SK-N-SH (cell line): Measurements from ENCODE around the gene TAS1R1. TPM values are rescaled to one million over a fixed set of nuclear protein-coding genes. Genes with fewer than 3 reads are reported as not detected.

Experiments used
- CTCF ChIA-PET: fragments of 300-600, 350-600 bp; formaldehyde crosslinking; extraction: SDS; loops from one replicate; lab custom pipeline; 2021; lab: Yijun Ruan, JAX
- POLR2A ChIA-PET: fragments of 350-600 bp; sonication (Branson Sonifier 250); formaldehyde crosslinking; extraction: SDS; loops from one replicate; lab custom pipeline; 2020; ENCODE audit warnings: antibody characterized with exemption, inconsistent platforms; lab: Yijun Ruan, JAX
- DNase-seq: peaks from one replicate; pipeline ENCODE4 v3.0.0; 2012
- H2AFZ ChIP-seq: fragments of 200-600 bp; sonication (generic); 2 replicates; pipeline ENCODE4 v1.8.1; 2016; ENCODE audit warnings: antibody characterized with exemption, mild to moderate bottlenecking, low read depth
- H3F3A ChIP-seq: fragments of 200-600 bp; sonication (generic); replicated peaks from 2 replicates; pipeline ENCODE3; 2016; ENCODE audit warnings: antibody characterized with exemption, mild to moderate bottlenecking; ENCODE audit not compliant: insufficient read depth
- H3K27ac ChIP-seq, 2 experiments: fragments of 200-500 bp in 1 of 2; fragments of 200-600 bp in 1 of 2; sonication (Bioruptor generic) in 1 of 2; sonication (generic), shearing (Covaris generic) in 1 of 2; 2 replicates each; pipeline versions ENCODE4 v1.5.1 to v1.6.1; 2014 to 2016; ENCODE audit warnings: low read depth in 2 of 2, inconsistent platforms in 1 of 2, low read length in 1 of 2, mild to moderate bottlenecking in 1 of 2, mixed read lengths in 1 of 2
- H3K27me3 ChIP-seq: fragments of 200-600 bp; sonication (generic), shearing (Covaris generic); 2 replicates; pipeline ENCODE4 v1.6.1; 2016; ENCODE audit warnings: mixed run types; ENCODE audit not compliant: insufficient read depth
- H3K36me3 ChIP-seq, 2 experiments: fragments of 200-500 bp in 1 of 2; fragments of 200-600 bp in 1 of 2; sonication (Bioruptor generic) in 1 of 2; sonication (generic) in 1 of 2; replicated peaks in 1 of 2; 2 replicates each; pipeline versions ENCODE3 to v1.5.1; 2014 to 2016; ENCODE audit warnings: low read length in 1 of 2, mild to moderate bottlenecking in 1 of 2; ENCODE audit not compliant: insufficient read depth in 2 of 2, control insufficient read depth in 1 of 2
- H3K4me1 ChIP-seq, 2 experiments: fragments of 200-500 bp in 1 of 2; fragments of 200-600 bp in 1 of 2; sonication (Bioruptor generic) in 1 of 2; sonication (generic), shearing (Covaris generic) in 1 of 2; 2 replicates each; pipeline versions ENCODE4 v1.5.1 to v1.6.1; 2014 to 2016; ENCODE audit warnings: low read depth in 1 of 2, low read length in 1 of 2, mixed run types in 1 of 2; ENCODE audit not compliant: insufficient read depth in 2 of 2, control insufficient read depth in 1 of 2
- H3K4me2 ChIP-seq: fragments of 200-600 bp; sonication (generic), shearing (Covaris generic); 2 replicates; pipeline ENCODE4 v1.6.1; 2017; ENCODE audit warnings: mixed run types
- H3K4me3 ChIP-seq, 2 experiments: fragments of 200-500 bp in 1 of 2; fragments of 200-600 bp in 1 of 2; sonication (Bioruptor generic) in 1 of 2; sonication (generic), shearing (Covaris generic) in 1 of 2; 2 replicates each; pipeline versions ENCODE4 v1.5.1 to v1.8.1; 2014 to 2016; ENCODE audit warnings: low read depth in 2 of 2, inconsistent platforms in 1 of 2, low read length in 1 of 2, mild to moderate bottlenecking in 1 of 2, mixed read lengths in 1 of 2, moderate library complexity in 1 of 2
- H3K79me2 ChIP-seq: fragments of 200-600 bp; sonication (generic); 2 replicates; pipeline ENCODE4 v1.8.1; 2017; ENCODE audit warnings: mild to moderate bottlenecking; ENCODE audit not compliant: insufficient read depth
- H3K9ac ChIP-seq: fragments of 200-600 bp; sonication (generic); 2 replicates; pipeline ENCODE4 v1.6.1; 2017; ENCODE audit warnings: mixed run types
- H3K9me2 ChIP-seq: fragments of 200-600 bp; sonication (generic); 2 replicates; pipeline ENCODE4 v1.6.1; 2017; ENCODE audit warnings: mixed run types
- H3K9me3 ChIP-seq: fragments of 200-600 bp; sonication (generic); 2 replicates; pipeline ENCODE4 v1.6.1; 2017; ENCODE audit warnings: mixed run types, mild to moderate bottlenecking, moderate library complexity
- H4K20me1 ChIP-seq: fragments of 200-600 bp; sonication (generic); 2 replicates; pipeline ENCODE4 v1.6.1; 2017; ENCODE audit warnings: mild to moderate bottlenecking, mixed run types; ENCODE audit not compliant: insufficient read depth
- CHD2 ChIP-seq: fragments of 150-350 bp; IDR thresholded peaks from 2 replicates; pipeline ENCODE4 v1.6.1; 2018; ENCODE audit warnings: low read length; ENCODE audit not compliant: partially characterized antibody
- FOXM1 ChIP-seq: IDR thresholded peaks from 2 replicates; pipeline ENCODE4 v1.4.0; 2012; ENCODE audit warnings: low read depth, mild to moderate bottlenecking
- GABPA ChIP-seq: IDR thresholded peaks from 2 replicates; pipeline ENCODE4 v1.4.0; 2012; ENCODE audit warnings: low read depth, mild to moderate bottlenecking
- IRF3 ChIP-seq: fragments of 150-350 bp; IDR thresholded peaks from 2 replicates; pipeline ENCODE4 v1.6.1; 2016; ENCODE audit warnings: mild to moderate bottlenecking, low read depth, low read length
- MXI1 ChIP-seq: IDR thresholded peaks from 2 replicates; pipeline ENCODE4 v1.6.1; 2012; ENCODE audit warnings: mild to moderate bottlenecking, low read depth, low read length, improper control_type of control experiment
- NRF1 ChIP-seq: IDR thresholded peaks from 2 replicates; pipeline ENCODE4 v1.6.1; 2012; ENCODE audit warnings: low read depth, mild to moderate bottlenecking, low read length
- RAD21 ChIP-seq: IDR thresholded peaks from 2 replicates; pipeline ENCODE4 v1.6.1; 2012; ENCODE audit warnings: mild to moderate bottlenecking, low read length
- TCF12 ChIP-seq: IDR thresholded peaks from 2 replicates; pipeline ENCODE4 v1.4.0; 2012
- USF1 ChIP-seq: IDR thresholded peaks from 2 replicates; pipeline ENCODE4 v1.4.0; 2012; ENCODE audit warnings: low read depth, borderline replicate concordance
- WGBS: methylation state at CpG from one replicate; pipeline ENCODE4 v1.1.6; 2017; ENCODE audit warnings: low lambda C conversion rate; 5-methylcytosine and 5-hydroxymethylcytosine counted together
- polyA plus RNA-seq, 3 experiments: library from polyadenylated mRNA; depleted of rRNA; stranded (reverse); fragments of >200 nt; gene quantifications; 2 replicates each; pipeline ENCODE4 v1.2.3, GENCODE V29; 2012

Gene TAS1R1
- polyA plus RNA-seq, 1 of the 3 experiments (the other 2 are of a cell fraction), result not detected

DNA sequence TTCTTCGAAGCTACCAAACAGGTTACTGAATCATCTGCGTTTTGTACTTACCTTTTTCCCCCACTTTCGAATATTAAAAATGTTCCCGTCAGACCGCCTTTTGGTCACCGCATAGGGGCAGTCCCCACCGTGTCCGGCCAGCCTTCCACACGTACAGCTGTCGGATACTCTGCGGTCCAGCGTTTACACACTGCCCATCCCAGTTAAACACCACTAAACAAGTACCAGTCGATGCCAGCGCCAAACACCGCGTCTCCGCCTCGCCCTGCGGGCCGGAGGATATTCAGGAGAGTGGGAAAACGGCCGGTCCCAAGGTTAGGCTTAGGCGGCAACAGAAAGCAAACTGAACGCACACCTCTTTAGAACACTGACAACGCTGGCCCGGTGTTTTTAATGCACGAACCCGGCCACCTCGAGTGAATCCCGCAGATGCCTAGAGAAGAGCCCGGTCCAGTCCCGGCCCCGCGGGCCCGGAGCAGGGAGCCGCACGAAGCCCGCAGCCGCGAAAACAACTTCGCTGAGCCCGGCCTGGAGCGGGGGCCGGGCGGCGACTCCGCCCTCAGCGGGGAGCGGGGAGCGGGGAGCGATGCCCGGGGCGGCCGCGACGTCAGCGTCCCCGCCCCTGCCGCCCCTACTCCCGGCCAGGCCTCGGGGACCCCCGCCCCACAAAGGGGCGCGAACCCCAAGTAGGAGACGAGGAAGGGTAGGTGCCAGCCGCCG is 57.7 kb downstream of the TAS1R1 start:
- H4K20me1 ChIP-seq, result peaks cover 26% of the 10 kb centered on the region
- H3K4me3 ChIP-seq, result peak overlapping the region; percentile 67 to 90
- peak overlapping the region; percentile 70 for H3K9ac ChIP-seq
- H3K9me3 ChIP-seq, result no peaks in the 10 kb centered on the region
- peaks cover 0 to 7% of the 10 kb centered on the region in 2 experiments; a peak in 1 of 4 replicates for H3K4me1 ChIP-seq
- H3K79me2 ChIP-seq, result peaks cover 37% of the 10 kb centered on the region
- peak; percentile 62 for DNase-seq
- WGBS, result under 1% methylated on average over 23 of the region's 67 CpGs
- H3K36me3 ChIP-seq, result no peaks in the 10 kb centered on the region
- H3K27me3 ChIP-seq, result no peaks in the 10 kb centered on the region
- peak overlapping the region; percentile 73 to 78 for H3K27ac ChIP-seq
- POLR2A ChIA-PET, result interaction anchor here (1.0 kb wide), 1 partner anchor 10 kb away, joined by 3 read pairs; no protein-coding TSS in a partner anchor
- H3K4me2 ChIP-seq, result peak overlapping the region; percentile 93
- CTCF ChIA-PET, result interaction anchor here (0.7 to 1.5 kb wide), 5 partner anchors 10 to 58 kb away, joined by 3 to 6 read pairs (median 4); partner anchors contain the start of genes KLHL21, NOL9, TAS1R1 and ZBTB48
- peak overlapping the region; percentile 95 for H2AFZ ChIP-seq
- peaks cover 14% of the 10 kb centered on the region for H3F3A ChIP-seq
- no peaks in the 10 kb centered on the region for H3K9me2 ChIP-seq
- TF ChIP-seq RAD21 (peak; percentile 30), GABPA (no peak)
- TF ChIP-seq, all 33 proteins: peak for 1

DNA sequence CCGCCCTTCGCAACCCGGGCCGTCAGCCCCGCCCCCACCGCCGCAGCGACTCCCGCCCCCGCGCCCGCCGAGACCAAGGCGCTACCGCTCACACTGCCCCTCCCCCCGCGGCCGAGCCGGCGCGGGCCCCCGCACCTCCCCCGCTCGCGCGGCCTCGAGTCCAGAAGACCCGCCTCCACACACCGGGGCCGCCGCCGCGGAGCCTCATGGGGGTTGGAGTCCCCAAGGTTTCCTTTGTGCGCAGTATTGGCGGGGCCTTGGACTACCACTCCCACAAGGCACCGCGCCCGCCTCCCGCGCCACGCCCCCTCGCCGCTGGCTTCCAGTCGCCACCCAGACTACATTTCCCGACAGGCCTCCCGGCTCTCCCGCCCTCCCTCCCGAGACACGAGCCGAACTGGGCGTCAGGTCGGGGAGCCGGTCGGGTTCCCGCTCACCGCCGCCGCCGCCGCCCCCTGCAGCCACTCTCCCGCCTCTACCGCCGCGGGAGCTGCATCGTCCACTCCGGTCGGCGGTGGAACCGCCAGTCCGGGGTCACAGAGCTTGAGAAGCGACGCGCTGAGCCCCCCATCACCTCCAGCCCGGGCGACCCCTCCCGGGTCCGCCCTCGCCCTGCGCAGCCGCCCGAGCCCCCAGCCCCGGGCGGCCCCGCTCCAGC is 58.4 kb downstream of the TAS1R1 start, which contains the start of gene PHF13:
TSS of gene PHF13 (plus strand) at position 371 of the 658 bp plus-strand sequence. CDS start 336 bp downstream, outside the sequence.
- POLR2A ChIA-PET, result interaction anchor here (0.6 kb wide), 1 partner anchor 67 kb away, joined by 3 read pairs; no protein-coding TSS in a partner anchor

More for the DNA sequence above, 58.4 kb downstream of the TAS1R1 start, which contains the start of gene PHF13:
- peaks cover 44% of the 10 kb centered on the region for H3K79me2 ChIP-seq
- H4K20me1 ChIP-seq, result peaks cover 33% of the 10 kb centered on the region
- WGBS, result 0% methylated on average over 11 of the region's 84 CpGs
- H3K4me2 ChIP-seq, result peak within 1 kb of the TSS; percentile 93
- CTCF ChIA-PET, result interaction anchor here (1.0 to 1.1 kb wide), 2 partner anchors 10 to 58 kb away, joined by 4 to 5 read pairs; partner anchors contain the start of genes KLHL21, NOL9 and TAS1R1
- H2AFZ ChIP-seq, result peak within 1 kb of the TSS; percentile 95
- H3K27me3 ChIP-seq, result no peaks in the 10 kb centered on the region
- peak; percentile 100 for DNase-seq
- H3K4me3 ChIP-seq, result peak within 1 kb of the TSS; percentile 75 to 90
- peak within 1 kb of the TSS; percentile 86 for H3K9ac ChIP-seq
- H3K4me1 ChIP-seq, result peaks cover 0 to 7% of the 10 kb centered on the region in 2 experiments; a peak in 1 of 4 replicates
- H3K36me3 ChIP-seq, result peaks cover 0 to 3% of the 10 kb centered on the region in 2 experiments
- no peaks in the 10 kb centered on the region for H3K9me3 ChIP-seq
- no peaks in the 10 kb centered on the region for H3K9me2 ChIP-seq
- peak within 1 kb of the TSS; percentile 77 to 78 for H3K27ac ChIP-seq
- TF ChIP-seq TCF12, result peak; percentile 15; the same call in 1 of the 2 replicates
- TF ChIP-seq GABPA, result peak; percentile 52
- TF ChIP-seq USF1, result no peak
- TF ChIP-seq FOXM1, result no peak
- TF ChIP-seq IRF3, result no peak
- peak; percentile 72; the same call in 1 of the 2 replicates for TF ChIP-seq MXI1
- peak; percentile 96 for TF ChIP-seq CHD2
- peak; percentile 14; the same call in 1 of the 2 replicates for TF ChIP-seq NRF1
- peaks cover 14% of the 10 kb centered on the region for H3F3A ChIP-seq
